A549 treated with Mapracorat at 1 μM for 4 hours (cell line): ENCODE results near the gene LIG4. TPM values are rescaled to one million over a fixed set of nuclear protein-coding genes. Genes with fewer than 3 reads are reported as not detected.

Experiments used
- total RNA-seq: library from RNA; stranded (reverse); fragments of 200-300 nt; extraction: Qiagen RNA extraction; gene quantifications from 5 replicates; pipeline ENCODE4 v1.2.3, GENCODE V29; 2022

Gene LIG4
- total RNA-seq = 3.4 to 4.3 TPM (median 4.2 TPM) in 5 replicates

DNA sequence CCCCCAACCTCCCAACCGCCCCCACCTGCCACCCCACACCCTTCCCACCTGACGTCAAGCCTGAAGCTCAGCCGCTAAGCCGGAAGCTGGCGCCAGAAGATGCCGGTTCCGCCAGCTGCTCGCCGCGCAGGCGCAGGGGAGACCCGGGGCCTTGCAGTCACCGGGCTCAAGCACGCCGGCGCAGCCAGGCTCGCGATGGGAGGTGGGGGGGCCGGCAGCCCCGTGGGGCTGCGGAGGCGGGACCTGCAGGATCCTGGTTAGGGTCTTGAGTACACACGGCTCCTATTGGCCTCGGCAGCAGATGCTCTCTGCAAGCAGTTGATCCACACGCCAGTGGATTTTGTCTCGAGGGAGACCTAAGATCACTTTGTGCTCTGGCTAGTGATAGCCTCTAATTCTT, at the start of gene LIG4:
Gene LIG4 (minus strand): TSS at position 101 of the 400 bp plus-strand sequence. CDS start 4,268 bp downstream, outside the sequence.

DNA sequence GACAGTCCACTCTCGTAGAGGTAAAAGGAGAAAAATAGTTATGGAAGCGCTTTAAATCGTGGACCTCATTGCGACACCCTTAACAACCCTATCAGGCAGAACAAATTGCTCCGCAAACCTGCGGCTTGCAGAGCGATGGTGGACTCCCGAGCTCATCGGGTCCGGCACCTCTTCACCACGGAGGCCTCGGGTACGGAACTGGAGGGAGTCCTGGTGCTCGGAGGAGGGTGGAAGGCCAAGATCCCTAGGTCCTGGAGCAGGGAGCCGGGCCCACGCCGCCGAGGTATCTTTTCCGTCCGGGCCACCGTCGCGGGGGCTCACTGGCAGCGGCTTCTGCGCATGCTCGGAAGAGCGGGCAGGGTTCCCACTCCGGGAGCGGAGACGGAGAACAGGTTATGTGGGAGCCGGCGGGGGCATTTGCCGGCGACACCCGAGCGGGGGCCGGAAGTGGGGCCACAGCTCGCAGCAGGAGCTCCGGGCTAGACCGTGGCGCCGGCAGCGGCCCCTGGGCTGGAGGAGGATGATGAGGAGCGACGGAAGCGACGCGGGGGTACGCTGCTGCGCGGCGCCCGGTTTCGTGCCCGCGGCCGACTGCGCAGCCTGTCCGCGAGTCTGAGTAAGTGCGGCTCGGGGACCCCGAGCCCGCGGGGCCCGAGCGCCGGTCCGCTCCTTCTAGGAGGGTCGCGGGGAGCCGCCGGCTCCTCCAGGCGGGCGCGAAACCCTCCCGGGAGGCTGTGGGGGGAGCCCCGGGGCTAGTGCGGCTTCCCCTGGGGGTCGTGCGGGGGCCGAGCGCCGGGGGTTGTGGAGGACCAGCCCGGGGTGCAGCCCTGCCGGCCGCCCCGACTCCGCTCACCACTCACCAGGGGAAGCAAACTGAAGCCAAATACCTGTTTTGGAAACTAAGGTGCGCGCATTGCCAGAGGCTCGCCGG, 3.0 kb upstream of the LIG4 start, which contains the start of gene ABHD13:
Gene ABHD13 (plus strand): TSS at position 349 of the 931 bp plus-strand sequence. CDS start 10,827 bp downstream, outside the sequence.

Other genes with a start within 250 kb of the LIG4 start
- 3.8 to 5.0 TPM (median 4.3 TPM) in 5 replicates for gene ABHD13, start 2.9 kb upstream of the LIG4 start, total RNA-seq
- 0.07 to 0.39 TPM in 2 of 5 replicates, not detected in the others for gene TNFSF13B, start 54.2 kb upstream of the LIG4 start, total RNA-seq